Lung (tissue), 12 donors: ENCODE data around the gene LDB2. TPM values are rescaled to one million over a fixed set of nuclear protein-coding genes. Genes with fewer than 3 reads are reported as not detected.

Source experiments
- ATAC-seq: fragments of 200-7000 bp; cut with Tn5 transposase; one replicate; pipeline ENCODE4 v1.9.1; 2020; ENCODE audit warnings: moderate number of reproducible peaks; ENCODE audit not compliant: insufficient read depth, low FRiP score
- DNase-seq, 3 donors: peaks; one replicate each; pipeline ENCODE4 v3.0.0-alpha.2; 2013 to 2017
- H3K27ac ChIP-seq, 2 donors: one replicate each; pipeline ENCODE4 v1.5.1; 2013; ENCODE audit warnings: mild to moderate bottlenecking in 2 of 2, moderate library complexity in 2 of 2, control low read depth in 1 of 2, inconsistent platforms in 1 of 2, low read depth in 1 of 2, low read length in 1 of 2
- H3K27me3 ChIP-seq, 3 donors: one replicate each; pipeline ENCODE4 v1.5.1; 2013; ENCODE audit warnings: low read length in 2 of 3; ENCODE audit not compliant: control insufficient read depth in 3 of 3, insufficient read depth in 3 of 3
- H3K36me3 ChIP-seq, 4 donors: one replicate each; pipeline ENCODE4 v1.5.1; 2013; ENCODE audit warnings: low read length in 4 of 4, mild to moderate bottlenecking in 1 of 4, moderate library complexity in 1 of 4; ENCODE audit not compliant: control insufficient read depth in 4 of 4, insufficient read depth in 4 of 4
- H3K4me1 ChIP-seq, 5 donors: one replicate each; pipeline ENCODE4 v1.5.1; 2013; ENCODE audit warnings: low read length in 5 of 5, mild to moderate bottlenecking in 2 of 5, moderate library complexity in 1 of 5; ENCODE audit not compliant: control insufficient read depth in 5 of 5, insufficient read depth in 5 of 5
- H3K4me3 ChIP-seq: one replicate; pipeline ENCODE4 v1.5.1; 2013; ENCODE audit warnings: mild to moderate bottlenecking, control low read depth, moderate library complexity
- H3K9ac ChIP-seq, 2 donors: one replicate each; pipeline ENCODE4 v1.5.1; 2013; ENCODE audit warnings: low read length in 2 of 2, control low read depth in 1 of 2; ENCODE audit not compliant: insufficient read depth in 1 of 2
- H3K9me3 ChIP-seq, 4 donors: one replicate each; pipeline ENCODE4 v1.5.1; 2013; ENCODE audit warnings: low read length in 3 of 4, mild to moderate bottlenecking in 1 of 4, moderate library complexity in 1 of 4; ENCODE audit not compliant: control insufficient read depth in 4 of 4, insufficient read depth in 3 of 4
- WGBS, 2 donors: extraction: QIAGEN DNeasy Blood & Tissue Kit; methylation state at CpG; one replicate each; pipeline ENCODE4 v1.1.7; 2013; 5-methylcytosine and 5-hydroxymethylcytosine counted together
- polyA plus RNA-seq, 2 donors: library from polyadenylated mRNA; stranded (reverse); fragments of 200-250 nt; gene quantifications; one replicate each; pipeline ENCODE4 v1.2.1, GENCODE V29; 2013
- total RNA-seq, 2 donors: library from RNA; depleted of rRNA in 1 of 2; stranded (reverse); fragments of >200 nt in 1 of 2; gene quantifications; one replicate each; pipeline ENCODE4 v1.2.1, GENCODE V29; 2014 to 2021
- TF ChIP-seq, protein P1 (sequence below): IDR thresholded peaks from 2 replicates; pipeline ENCODE4 v1.5.1; 2012; ENCODE audit warnings: mild to moderate bottlenecking; ENCODE audit errors: control extremely low read depth, extremely low read depth
- donor health status: control.
- donor health status: control.
- donor health status: Bipolar disorder and iron deficiency.
- donor health status: healthy.
- donor health status: DM: yes; HTN: yes; CAD: no.

Gene LDB2
- total and polyA plus RNA-seq, 4 donors = 18.1 to 147 (median 46.1) TPM

DNA sequence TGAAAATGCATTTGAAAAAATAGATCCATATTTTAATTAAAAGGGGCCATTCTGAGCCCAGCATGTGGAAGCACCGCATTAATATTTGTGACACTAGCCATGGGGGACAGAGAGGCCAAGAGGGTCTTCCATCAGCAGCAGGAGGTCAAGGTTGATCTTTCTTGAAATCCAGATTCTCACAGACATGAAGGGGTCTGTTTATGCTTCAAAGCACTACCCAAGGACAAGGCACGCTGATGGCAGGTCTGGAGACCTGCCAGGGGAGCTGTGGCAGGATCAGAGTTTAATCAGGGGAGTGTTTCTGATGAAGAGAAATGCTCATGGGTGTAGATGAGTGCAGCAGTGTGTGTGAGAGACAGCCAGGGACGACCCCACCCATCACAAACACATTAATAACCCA, 243.3 kb downstream of the LDB2 start:
- Histone ChIP-seq H3K9ac (no peak overlapping the region), H3K4me3 (no peak overlapping the region), H3K9me3 (no peaks in the 10 kb centered on the region), H3K27me3 (no peaks in the 10 kb centered on the region), H3K27ac (no peak overlapping the region), H3K36me3 (no peaks in the 10 kb centered on the region), H3K4me1 (peaks cover 0 to 25% (median 9%) of the 10 kb centered on the region in 5 donors)
- TF ChIP-seq, protein P1, sequence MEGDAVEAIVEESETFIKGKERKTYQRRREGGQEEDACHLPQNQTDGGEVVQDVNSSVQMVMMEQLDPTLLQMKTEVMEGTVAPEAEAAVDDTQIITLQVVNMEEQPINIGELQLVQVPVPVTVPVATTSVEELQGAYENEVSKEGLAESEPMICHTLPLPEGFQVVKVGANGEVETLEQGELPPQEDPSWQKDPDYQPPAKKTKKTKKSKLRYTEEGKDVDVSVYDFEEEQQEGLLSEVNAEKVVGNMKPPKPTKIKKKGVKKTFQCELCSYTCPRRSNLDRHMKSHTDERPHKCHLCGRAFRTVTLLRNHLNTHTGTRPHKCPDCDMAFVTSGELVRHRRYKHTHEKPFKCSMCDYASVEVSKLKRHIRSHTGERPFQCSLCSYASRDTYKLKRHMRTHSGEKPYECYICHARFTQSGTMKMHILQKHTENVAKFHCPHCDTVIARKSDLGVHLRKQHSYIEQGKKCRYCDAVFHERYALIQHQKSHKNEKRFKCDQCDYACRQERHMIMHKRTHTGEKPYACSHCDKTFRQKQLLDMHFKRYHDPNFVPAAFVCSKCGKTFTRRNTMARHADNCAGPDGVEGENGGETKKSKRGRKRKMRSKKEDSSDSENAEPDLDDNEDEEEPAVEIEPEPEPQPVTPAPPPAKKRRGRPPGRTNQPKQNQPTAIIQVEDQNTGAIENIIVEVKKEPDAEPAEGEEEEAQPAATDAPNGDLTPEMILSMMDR = no peak
- no peak for DNase-seq
- no peak for ATAC-seq
- 62 to 79% methylated on average over 3 of the region's 3 CpGs for WGBS, 2 donors

DNA sequence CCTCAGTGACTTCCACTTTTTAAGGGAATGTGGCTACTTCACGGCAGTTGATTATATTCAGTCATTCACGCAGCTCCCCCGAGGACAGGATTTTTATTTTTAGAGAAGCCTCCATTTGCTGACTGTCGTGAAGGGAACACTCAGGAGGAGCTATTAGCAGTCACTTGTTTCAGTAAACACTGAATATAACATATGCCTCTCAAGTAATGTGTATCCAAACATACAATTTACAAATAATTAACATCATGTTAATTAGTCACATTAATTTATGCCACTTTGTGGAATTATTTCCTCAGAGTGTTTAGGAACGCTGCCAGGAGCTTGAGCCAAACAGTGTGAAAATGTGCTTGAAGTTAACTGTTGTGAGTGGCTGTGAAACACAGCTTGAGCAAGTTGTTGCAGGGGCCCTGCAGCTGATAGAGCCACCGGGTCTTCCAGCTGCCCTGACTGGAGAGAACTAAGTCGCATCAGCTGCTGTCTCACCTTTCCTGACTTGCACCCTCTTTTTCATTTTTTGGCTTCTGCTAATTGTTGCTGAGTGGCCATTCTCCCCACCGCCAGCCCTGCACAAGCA, 245.6 kb downstream of the LDB2 start:
- H3K9me3 ChIP-seq = no peaks in the 10 kb centered on the region
- ATAC-seq (no peak), DNase-seq (peak in 2 of 3 donors; percentile 33 to 57)
- peaks cover 0 to 14% (median 9%) of the 10 kb centered on the region in 5 donors for H3K4me1 ChIP-seq
- TF ChIP-seq, protein P1 = no peak
- H3K36me3 ChIP-seq = no peaks in the 10 kb centered on the region
- H3K9ac ChIP-seq = no peak overlapping the region
- WGBS, 2 donors = 69 to 80% methylated on average over 8 of the region's 8 CpGs
- no peaks in the 10 kb centered on the region for H3K27me3 ChIP-seq
- no peak overlapping the region for H3K4me3 ChIP-seq
- H3K27ac ChIP-seq = no peak overlapping the region

DNA sequence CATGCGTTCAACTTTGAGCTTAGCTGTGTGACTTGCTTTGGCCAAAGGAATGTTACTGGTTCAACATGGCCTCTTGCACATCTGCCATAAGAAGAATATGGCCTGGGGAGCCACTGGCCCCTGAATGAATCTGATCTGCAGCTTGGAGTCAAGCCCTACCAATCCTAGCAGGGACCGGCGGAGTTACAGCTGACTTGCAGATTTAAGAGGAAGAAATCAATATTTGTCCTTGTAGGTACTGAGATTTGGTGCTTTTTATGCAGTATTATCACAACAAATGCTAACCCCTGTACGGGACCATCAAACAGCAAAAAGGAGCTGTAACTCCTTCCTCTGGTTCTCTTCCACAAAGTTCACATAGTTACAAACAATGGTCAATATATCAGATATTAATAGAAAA, 252.0 kb downstream of the LDB2 start:
- no peak overlapping the region for H3K4me3 ChIP-seq
- 91 to 92% methylated on average over 4 of the region's 4 CpGs for WGBS, 2 donors
- H3K27ac ChIP-seq = no peak overlapping the region
- no peaks in the 10 kb centered on the region for H3K36me3 ChIP-seq
- DNase-seq (no peak), ATAC-seq (no peak)
- TF ChIP-seq, protein P1 = no peak
- H3K4me1 ChIP-seq = peaks cover 0 to 4% (median 0%) of the 10 kb centered on the region in 5 donors
- H3K27me3 ChIP-seq = no peaks in the 10 kb centered on the region
- H3K9ac ChIP-seq = no peak overlapping the region
- H3K9me3 ChIP-seq = no peaks in the 10 kb centered on the region

DNA sequence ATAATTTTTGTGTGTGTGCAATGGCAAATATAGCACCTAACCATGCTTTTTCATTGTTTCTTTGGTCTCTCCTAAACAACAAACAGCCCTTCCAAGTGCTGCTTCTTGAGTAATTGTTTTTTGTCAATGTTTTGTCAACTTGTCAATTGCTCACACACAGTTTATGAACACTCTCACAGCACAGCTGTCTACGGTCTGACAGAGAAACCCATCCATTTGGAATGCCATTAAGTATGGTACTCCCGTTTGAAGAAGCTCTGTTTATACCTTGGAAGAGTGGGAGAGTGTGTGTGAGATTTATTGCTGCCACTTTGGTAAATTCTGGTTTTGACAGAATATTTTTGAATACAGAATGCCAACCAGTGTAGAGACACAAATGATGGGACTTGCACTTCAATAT, 254.6 kb downstream of the LDB2 start:
- H3K4me1 ChIP-seq = peaks cover 0 to 6% (median 0%) of the 10 kb centered on the region in 5 donors
- H3K36me3 ChIP-seq = no peaks in the 10 kb centered on the region
- no peak overlapping the region for H3K27ac ChIP-seq
- ATAC-seq = no peak
- H3K4me3 ChIP-seq = no peak overlapping the region
- TF ChIP-seq, protein P1 = no peak
- DNase-seq = no peak
- no peak overlapping the region for H3K9ac ChIP-seq
- 62 to 76% methylated on average over 2 of the region's 2 CpGs for WGBS, 2 donors
- H3K27me3 ChIP-seq = no peaks in the 10 kb centered on the region
- H3K9me3 ChIP-seq = no peaks in the 10 kb centered on the region
